Measurements from ENCODE around the gene APOL4.
A peak's percentile ranks its signal among the peaks of the same experiment; 100 is the strongest.
"Not testable (repeated sequence)": the region's sequence is repeated elsewhere in the genome, so short reads cannot be mapped to it uniquely, and the experiment has no call there.

APOL4 gene, protein sequence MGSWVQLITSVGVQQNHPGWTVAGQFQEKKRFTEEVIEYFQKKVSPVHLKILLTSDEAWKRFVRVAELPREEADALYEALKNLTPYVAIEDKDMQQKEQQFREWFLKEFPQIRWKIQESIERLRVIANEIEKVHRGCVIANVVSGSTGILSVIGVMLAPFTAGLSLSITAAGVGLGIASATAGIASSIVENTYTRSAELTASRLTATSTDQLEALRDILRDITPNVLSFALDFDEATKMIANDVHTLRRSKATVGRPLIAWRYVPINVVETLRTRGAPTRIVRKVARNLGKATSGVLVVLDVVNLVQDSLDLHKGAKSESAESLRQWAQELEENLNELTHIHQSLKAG

DNA sequence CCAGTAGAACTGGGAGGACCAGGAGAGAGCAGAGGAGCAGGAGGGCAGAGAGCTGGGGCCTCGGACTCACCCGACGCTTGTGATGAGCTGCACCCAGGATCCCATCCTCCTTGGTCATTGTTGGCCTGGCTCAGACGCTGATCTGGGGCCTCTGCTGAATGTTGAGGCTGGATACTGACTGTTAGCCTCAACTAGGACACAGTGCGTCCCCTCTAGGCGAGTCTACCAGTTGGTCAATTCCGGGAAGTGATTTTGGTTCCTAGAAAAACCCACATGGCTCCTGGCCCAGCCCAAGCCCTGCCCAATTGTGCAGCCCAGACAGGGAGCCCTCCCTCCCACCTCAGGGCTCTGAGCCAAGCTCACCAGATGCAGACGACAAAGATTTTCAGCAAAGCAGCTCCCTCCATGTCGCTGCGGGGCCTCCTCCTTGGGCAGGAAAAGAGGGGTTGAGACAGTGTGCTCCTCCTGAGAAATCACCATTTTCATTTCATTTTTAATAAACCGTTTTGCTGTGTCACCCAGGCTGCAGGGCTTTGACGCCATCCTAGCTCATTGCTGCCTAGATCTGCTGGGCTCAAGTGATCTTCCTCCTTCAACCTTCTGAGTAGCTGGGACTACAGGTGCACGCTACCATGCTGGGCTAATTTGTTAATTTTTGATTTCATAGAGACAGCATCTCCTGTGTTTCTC lies at the start of gene APOL4:
Gene APOL4 (minus strand): TSS at position 180 of the 690 bp plus-strand sequence. CDS start 75 bp downstream, at position 105.
- no peak for DNase-seq (ENCODE audit: low read depth)

DNA sequence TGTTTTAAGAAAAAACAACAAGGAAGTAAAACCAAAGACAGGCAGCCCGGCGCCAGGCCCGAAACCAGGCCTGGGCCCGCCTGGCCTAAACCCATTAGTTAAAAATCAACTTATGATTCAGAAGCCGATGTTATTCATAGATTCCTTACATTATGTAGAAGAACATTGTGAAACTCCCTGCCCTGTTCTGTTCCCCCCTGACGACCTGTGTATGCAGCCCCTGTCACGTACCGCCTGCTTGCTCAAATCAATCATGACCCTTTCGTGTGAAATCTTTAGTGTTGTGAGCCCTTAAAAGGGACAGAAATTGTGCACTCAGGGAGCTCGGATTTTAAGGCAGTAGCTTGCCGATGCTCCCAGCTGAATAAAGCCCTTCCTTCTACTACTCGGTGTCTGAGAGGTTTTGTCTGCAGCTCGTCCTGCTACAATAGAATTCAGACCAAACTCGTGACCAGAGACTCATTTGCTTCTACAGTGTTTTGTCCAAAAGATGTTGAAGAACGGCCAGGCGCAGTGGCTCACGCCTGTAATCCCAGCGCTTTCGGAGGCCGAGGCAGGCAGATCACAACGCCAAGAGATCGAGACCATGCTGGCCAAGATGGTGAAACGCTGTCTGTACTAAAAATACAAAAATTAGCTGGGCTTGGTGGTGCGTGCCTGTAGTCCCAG lies 48.8 kb upstream of the APOL4 start:
- not testable (repeated sequence) for DNase-seq (ENCODE audit: low read depth)

DNA sequence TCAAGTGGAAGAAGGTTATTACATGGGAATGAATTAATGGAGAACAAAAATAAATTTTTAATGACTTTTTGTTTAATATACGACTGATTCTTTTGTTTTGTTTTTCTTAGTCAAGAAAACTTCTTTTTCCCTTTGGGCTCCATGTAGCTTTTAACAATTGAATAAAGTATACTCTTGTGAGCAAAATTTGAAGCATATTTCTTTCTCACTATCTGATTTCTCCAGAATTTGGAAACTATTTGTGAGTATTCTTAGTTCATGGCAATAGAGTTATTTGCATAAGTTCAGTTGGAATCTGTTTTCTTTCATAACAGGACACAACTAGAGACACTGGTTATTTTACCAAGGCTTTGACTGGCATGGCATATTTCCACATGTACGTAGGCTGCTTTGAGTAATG lies 47.6 kb upstream of the APOL4 start:
- no peak for DNase-seq (ENCODE audit: low read depth)

DNA sequence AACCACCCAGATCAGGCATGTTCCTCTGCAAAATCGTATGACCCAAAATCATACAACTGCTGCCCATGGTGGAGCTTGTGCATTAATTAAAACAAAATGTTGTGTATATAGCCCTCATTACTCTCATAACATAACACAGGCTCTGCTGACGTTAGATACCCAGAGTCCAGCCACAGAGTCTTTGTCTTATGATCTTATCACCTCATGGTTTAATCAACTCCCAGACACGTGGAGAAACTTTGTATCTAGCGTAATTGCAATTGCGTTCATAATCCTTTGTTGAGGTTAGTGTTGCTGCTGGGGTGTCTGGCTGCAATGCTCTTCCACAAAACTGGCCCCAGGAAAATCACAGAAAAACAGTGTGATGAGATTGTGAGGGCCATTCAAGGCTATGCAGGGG lies 46.3 kb upstream of the APOL4 start:
- no peak for DNase-seq (ENCODE audit: low read depth)

DNA sequence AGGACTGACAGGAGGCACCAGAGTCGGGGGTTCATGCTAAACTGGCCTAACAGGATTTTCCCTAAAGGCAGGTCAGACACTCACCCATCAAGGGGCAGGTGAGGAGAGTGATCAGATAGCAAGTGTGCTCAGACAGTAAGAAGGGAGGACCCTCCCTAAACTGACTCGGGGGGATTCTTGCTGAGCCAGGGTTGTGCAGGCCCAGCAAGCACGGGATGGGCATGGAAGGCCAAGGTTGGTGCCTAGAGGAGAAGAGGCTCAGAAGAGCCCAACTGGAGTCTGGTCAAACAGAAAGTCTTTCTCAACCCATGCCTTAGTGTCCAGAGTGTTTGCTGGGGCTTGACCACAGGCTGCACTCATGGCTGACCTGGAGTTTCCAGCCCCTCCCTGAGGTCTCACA lies 45.1 kb upstream of the APOL4 start:
- no peak for DNase-seq (ENCODE audit: low read depth)

DNA sequence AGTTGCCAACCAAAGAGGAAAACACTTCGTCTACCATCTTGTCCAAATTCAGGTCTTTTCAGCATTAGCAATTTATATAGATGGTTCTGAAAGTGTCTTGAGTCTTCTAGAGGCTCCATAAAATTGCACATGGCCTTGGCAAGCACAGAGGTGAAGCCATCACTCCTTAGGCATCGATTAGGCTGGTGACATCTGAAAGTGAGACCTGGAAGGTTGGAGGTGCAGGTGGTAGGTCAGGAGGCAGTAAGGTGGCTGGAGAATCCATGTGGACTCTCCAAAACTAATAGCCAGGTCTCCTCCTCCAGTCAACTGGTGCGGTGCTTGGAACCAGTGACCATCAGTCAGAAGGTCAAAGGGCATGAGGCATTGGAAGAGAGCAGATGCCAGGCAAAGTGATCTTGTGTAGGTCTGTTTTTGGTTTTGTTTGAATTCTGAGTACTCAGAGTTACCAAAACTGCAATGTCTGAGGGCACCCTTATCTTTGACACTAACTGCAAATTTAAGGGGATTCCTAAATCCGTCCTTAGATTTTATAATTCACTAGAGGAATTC lies 44.3 kb upstream of the APOL4 start:
- DNase-seq (ENCODE audit: low read depth), result no peak

DNA sequence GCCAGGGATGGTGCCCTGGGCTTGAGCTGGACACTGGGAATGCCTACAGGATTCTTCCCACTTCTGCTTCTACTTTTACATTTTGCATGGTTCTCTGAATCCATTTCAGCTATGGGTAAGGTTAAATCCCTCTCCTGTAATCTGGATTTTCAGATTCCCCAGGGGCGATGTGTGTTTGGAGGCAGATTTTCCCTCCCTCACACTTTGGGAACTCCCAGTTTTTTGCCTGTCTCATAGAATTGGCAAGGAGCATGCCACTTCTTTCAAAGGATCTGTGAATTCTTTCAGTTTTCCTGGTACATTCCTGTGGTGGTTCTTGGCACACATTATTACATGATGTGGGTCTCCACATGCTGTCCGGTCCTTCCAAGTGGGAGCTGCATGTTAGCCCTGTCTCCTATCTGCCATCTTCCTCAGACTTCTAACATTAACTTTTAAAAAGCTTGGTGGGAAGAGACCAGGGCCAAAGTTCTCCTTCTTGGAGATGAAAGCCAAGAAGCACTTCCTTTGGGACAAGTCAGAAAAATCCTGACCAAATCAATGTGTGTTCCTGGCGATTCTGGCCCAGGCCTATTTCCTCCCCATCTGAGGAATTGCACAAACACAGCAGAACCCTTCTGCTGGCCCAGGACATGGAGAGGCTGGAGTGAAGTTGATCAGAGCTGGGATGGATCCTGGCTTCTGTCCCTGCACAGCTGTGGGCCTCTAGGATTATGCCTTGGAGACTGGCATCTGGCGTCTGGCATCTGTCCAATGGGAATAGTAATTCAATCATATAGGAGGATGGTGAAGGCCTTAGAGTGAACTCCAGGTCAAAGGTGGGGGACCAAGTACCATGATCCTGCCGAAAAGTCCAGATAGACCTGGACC lies 43.1 kb upstream of the APOL4 start:
- DNase-seq (ENCODE audit: low read depth), result no peak

DNA sequence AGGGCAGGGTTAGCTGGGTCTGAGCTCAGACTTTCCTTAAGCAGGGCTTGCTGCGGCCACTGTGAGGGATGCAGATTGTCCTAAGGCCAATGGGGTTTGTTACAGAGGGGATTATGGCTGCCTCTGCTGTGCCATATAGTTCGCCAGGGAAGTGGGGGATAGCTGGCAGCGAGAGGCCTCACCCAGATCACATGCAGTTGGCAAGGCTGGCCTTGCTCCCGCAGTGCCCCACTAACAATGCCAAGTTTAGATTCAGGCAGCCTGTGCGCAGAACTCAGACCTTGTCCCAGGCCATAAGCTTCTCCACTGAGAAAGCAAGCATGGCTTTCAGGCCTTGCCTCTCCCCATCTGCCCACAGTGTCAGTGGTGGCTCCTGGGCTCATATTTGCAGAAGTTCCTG lies 42.4 kb upstream of the APOL4 start:
- no peak for DNase-seq (ENCODE audit: low read depth)

DNA sequence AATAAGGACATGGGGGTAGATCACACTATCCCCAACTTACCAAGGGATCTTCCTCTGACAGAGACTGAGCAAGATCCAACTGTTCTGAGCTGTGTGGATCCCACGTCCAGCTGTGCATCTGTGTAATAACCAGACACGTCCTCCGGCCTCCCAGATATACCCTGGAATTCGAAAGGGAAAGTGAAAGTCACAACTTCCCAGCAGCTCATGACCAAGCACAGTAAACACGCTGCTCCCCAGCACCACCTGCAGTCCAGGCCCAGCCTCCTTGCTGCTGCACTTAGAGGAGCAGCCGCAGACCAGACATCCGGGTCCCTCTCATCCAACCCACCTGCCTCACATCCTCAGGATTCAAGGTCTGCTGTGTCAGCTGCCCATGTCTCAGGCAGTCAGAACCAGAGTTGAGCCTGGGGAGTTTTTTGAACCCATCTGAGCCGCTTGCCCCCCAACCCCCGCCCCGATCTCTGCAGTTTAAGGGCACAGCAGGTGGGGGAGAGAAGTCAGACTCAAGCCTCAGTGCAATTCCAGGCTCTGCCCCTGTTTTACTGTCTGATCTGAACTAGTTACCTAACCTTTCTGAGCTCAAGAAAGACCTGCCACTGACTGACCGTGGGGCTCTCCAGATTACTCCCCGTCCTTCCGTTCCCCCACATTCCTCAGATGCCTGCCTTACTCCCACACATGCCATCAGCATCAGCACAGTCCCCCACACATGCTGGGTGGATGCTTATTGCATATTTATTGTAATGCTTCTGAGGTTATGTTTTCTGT lies 38.0 kb upstream of the APOL4 start, which contains the start of gene APOL2:
Gene APOL2 (minus strand): TSS at position 127 of the 771 bp plus-strand sequence. CDS start 6,365 bp downstream, outside the sequence.
- peak; percentile 74 for DNase-seq (ENCODE audit: low read depth)

DNA sequence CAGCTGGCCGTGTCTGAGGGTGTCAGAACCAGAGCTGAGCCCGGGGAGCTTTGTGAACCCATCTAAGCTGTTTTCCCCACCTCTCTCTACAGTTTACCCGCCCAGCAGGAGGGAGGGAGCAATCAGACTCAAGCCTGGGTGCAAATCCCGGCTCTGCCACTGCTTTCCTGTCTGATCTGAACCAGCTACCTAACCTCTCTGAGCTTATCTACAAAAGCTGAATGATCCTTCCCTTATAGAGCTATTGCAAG lies 37.5 kb upstream of the APOL4 start:
- DNase-seq (ENCODE audit: low read depth), result no peak

DNA sequence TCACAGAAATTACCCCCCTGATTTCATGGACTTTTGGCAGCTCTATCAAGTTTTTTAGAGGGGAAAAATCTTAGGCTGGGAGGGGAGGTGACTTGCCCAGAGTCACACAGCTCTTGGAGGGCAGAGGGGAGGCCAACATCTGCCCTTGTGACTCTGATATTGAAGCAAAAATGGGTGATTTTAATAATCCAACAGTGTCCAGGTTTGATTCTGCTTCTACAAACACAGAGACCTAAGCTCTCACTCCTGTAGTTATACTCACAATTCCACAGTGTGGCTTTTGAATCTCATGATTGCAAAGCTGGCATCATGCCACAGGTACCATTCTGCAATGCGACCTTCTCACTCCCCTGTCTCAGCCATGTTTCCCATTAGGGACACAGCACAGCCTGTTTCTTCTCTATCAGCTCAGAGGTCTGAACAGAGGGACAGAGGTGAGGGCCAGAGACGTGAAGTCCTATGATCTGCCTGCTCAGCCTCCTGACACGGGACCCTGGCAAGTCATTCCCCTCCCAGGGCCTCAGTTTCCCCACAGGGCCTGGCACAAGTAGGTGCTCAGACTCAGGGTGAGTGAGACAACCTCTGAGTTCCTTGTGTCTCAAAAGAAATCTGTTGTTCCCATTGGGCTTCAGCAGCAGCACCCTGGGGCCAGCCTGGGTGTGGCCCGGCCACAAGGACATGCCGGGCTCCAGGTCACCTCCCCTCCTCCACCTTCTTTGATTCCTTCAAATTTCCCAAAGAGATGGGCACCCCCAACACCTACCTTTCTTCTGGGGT lies 37.0 kb upstream of the APOL4 start:
- no peak for DNase-seq (ENCODE audit: low read depth)

DNA sequence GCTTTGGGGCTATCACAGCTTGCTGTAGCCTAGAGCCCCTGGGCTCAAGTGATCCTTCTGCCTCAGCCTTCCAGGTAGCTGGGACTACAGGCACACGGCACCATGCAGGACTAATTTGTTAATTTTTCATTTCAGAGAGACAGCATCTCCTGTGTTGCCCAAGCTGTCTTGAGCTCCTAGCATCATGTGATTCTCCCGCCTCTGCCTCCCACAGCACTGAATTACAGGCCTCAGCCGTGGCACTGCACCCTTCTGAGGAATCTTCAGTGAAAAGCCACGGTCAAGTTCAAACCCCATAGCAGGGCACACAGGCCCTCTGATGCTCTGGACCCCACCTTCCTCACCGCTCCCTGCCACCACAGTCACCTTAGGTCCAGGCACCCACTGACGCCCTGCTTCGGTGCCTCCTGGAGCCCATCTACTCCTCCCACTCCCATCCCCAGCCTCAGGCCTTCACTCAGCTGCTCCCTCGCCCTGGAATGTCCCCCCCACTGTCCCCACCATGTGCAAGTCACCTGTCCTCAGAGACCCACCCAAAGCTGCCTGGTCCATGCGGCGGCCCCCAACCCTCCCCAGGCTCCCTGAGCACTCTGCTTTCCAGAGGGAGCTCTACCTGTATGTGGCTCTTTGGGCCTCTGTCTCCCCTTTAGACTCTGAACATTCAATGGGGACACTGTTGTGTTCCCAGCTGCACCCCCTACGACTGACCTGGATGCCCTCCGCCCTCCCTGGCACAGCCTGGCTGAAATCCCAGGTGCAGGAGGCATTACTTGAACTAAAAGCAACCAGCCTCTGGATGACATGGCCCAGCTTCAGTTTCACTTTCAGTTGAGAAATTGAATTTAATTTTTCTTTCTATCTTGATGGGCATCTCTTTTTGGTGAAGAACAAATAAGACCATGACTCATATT lies 36.1 kb upstream of the APOL4 start:
- DNase-seq (ENCODE audit: low read depth), result no peak

DNA sequence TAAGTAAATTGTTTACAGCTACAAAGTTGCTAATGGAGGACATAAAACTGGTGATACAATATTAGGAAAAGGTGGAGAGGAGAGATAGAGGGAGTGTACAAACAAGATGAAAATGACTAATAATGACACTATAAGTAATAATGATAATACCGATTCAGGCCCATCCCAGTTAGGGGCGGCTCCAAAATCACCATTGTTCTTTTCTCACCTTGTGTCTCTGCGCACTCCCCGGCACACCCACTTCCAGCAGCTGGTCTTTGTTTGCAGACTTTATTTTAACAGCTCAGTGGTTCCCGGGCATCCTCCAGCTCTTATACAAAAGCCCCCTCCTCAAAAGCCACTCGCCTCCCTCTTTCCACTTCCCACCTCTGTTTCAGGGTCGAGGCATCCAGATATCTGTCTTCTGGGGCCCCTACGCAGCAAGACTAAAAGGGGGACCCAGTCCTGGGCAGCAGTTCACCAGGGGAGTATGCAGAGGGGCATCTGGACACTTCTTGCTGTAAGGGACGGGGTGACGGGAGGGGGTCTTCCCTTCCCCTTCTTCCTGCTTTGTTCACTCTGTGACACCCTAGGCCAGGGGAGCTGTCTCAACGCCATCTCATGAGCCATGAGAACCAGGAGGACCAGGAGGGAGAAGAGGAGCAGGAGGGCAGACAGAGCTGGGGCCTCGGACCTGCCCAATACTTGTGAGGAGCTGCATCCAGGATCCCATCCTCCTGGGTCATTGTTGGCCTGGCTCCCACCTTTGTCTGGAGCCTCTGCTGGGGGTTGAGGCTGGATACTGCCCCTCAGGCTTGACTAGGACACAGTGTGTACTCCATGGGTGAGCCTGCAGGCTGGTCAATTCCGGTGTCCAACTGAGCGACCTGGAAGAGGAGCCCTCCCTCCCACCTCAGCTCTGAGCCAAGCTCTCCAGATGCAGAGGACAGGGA lies 35.0 kb upstream of the APOL4 start:
- DNase-seq (ENCODE audit: low read depth), result no peak

DNA sequence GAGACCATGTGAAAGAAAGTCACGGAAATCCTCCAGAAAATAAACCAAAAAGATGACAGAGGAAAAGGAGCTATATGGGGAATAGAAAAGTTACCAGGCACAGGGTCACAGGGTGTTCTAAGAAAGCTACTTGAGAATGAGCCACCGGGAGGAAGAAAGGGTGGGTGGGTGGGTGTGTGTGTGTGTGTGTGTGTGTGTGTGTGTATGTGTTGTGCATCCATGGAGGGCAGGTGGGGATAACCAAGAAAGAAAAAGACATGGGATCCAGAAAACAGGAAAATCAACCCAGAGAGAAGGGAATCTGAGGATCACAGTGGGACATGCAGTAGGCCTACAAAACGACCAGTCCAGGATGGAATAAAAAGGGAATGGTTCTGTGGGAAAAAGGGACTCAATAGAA lies 34.0 kb upstream of the APOL4 start:
- no peak for DNase-seq (ENCODE audit: low read depth)

DNA sequence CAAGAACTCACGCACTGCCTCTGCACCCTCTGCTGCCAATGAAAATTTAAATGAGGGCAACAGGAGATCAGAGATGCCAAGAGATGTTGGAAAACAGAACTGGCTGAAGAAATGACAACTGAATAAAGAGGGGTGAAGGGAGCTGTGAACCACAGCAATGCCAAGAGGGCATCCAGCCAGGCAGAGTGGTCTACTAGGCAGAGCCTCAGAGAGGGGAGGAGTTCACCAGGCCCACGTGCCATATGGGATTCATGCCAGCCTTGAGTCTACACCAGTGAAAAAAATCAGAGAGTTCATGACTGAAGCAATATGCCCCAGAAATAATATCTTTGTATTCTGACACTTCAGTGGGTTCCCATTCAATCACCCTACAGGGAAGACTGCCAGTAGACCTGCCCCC lies 33.3 kb upstream of the APOL4 start:
- DNase-seq (ENCODE audit: low read depth), result no peak

DNA sequence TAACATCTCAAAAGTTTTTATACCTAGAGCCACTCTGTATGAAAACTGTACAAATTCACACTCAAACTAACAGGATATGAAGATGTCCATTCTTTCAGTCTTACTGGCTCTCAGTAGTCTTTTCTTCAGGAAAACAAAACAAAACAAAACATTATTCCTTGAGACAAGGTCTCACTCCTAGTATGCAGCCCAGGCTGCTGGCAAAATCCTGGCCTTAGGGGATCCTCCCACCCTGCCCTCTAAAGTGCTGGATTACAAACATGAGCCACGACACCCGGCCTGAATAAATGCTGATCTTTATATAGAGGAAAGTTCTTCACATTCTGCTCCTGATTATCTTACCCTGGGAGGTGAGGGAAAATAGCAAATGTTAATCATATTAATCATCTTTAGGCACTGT lies 32.6 kb upstream of the APOL4 start:
- DNase-seq (ENCODE audit: low read depth), result no peak

DNA sequence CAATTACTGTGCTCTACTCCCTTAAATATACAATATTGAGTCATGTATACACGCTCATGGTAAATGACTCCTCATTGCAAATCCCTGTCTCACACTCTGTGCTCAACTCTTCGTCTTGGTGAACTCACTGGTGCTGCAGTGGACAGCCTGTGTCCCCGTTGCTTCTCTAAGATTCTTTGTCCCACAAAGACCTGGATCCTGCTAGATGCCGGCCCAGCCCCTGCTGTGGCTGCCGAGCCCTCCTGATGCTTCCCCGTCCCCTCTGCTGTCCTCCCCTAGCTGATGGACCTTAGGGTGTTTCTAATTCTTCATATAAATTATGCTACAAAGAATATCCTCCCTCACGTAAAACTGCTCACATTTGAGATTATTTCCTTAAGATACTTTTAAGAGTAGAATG lies 32.2 kb upstream of the APOL4 start:
- no peak for DNase-seq (ENCODE audit: low read depth)

DNA sequence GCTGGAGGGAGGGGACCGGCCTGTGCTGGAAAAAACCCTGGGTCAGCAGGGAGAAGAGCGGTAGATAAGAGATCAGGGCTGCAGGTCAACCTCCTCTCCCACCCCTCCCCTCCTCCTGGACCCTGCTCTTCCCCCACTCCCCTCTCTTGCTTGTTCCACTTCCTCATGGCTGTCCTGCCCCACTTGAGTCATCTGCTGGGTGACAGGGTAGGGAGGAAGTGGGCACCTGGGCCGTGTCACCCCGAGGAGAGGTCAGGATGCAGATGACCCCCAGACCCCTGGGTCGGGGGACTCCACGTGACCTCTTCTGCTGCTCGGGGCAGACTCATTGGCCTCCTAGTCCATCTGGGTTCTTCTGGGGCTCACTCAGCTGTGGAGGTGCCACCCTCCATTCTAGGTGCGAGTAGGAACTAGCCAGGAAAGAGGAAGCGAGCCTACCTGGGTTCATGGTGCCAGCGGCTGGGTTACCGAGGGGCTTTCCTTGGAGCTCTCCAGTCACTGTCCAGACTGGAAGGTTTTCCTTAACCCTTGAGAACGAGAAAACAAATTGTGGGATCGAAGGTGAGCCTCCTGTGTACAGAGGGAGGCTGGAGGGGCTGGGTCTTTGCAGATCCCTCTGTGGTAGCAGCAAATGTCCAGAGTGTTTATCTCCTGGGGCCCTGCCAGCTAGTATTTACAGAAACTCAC lies 31.2 kb upstream of the APOL4 start:
- no peak for DNase-seq (ENCODE audit: low read depth)

Measured in stimulated activated CD8-positive, alpha-beta memory T cell treated with anti-CD3 and anti-CD28 coated beads, Interleukin-4, amount 100 ng/mL, for 24 hours (primary cell).